B cell (primary cell): ENCODE results near the gene ADPRH. TPM values are rescaled to one million over a fixed set of nuclear protein-coding genes. Genes with fewer than 3 reads are reported as not detected.

Experiments used
- ATAC-seq: fragments of 200-7000 bp; cut with Tn5 transposase; one replicate; pipeline ENCODE4 v1.10.0; 2021; ENCODE audit warnings: low read depth, mild to moderate bottlenecking, moderate number of reproducible peaks, moderate library complexity
- CTCF ChIA-PET: fragments of 350-600 bp; sonication (Branson Sonifier 250); formaldehyde crosslinking; loops from one replicate; lab custom pipeline; 2021; ENCODE audit warnings: antibody characterized with exemption, inconsistent platforms; lab: Charles Lee
- POLR2A ChIA-PET: fragments of 350-600 bp; sonication (Branson Sonifier 250); formaldehyde crosslinking; loops from one replicate; lab custom pipeline; 2021; ENCODE audit warnings: antibody characterized with exemption; lab: Charles Lee
- DNase-seq: peaks from one replicate; pipeline ENCODE4 v3.0.0; 2013
- H2AFZ ChIP-seq: 2 replicates; pipeline ENCODE4 v1.6.1; 2012; ENCODE audit warnings: mild to moderate bottlenecking, low read depth, low read length; ENCODE audit not compliant: insufficient read depth, poor library complexity, severe bottlenecking
- H3K27ac ChIP-seq, 2 donors: 1 replicate in 1 of 2; 2 replicates in 1 of 2; pipeline ENCODE4 v1.5.1; 2012 to 2013; ENCODE audit warnings: low read length in 2 of 2, mild to moderate bottlenecking in 2 of 2, moderate library complexity in 1 of 2
- H3K27me3 ChIP-seq, 4 experiments: fragments of 200-600 bp in 1 of 4; sonication (generic) in 1 of 4; replicated peaks in 1 of 4; 1 replicate in 2 of 4; 2 replicates in 2 of 4; pipeline versions ENCODE4 v1.6.1 to v1.7.0; 2013 to 2016; ENCODE audit warnings: low read length in 3 of 4, mild to moderate bottlenecking in 2 of 4, mixed read lengths in 1 of 4, moderate library complexity in 1 of 4; ENCODE audit not compliant: insufficient read depth in 4 of 4, control insufficient read depth in 3 of 4; ENCODE audit errors: control extremely low read depth in 1 of 4
- H3K36me3 ChIP-seq, 2 experiments: replicated peaks in 1 of 2; 1 replicate in 1 of 2; 2 replicates in 1 of 2; pipeline versions ENCODE4 v1.6.1 to v1.7.1; 2013; ENCODE audit warnings: low read length in 1 of 2; ENCODE audit not compliant: insufficient read depth in 2 of 2, control insufficient read depth in 1 of 2; ENCODE audit errors: control extremely low read depth in 1 of 2, extremely low read depth in 1 of 2
- H3K4me1 ChIP-seq, 2 donors: fragments of 200-600 bp in 1 of 2; sonication (generic) in 1 of 2; 1 replicate in 1 of 2; 2 replicates in 1 of 2; pipeline versions ENCODE4 v1.5.1 to v1.6.1; 2013 to 2017; ENCODE audit warnings: low read length in 2 of 2; ENCODE audit not compliant: control insufficient read depth in 2 of 2, insufficient read depth in 2 of 2
- H3K4me2 ChIP-seq: replicated peaks from 2 replicates; pipeline ENCODE3; 2012; ENCODE audit warnings: mild to moderate bottlenecking, low read depth, low read length; ENCODE audit not compliant: poor library complexity, severe bottlenecking
- H3K4me3 ChIP-seq, 5 experiments: fragments of 200-600 bp in 1 of 5; sonication (generic) in 1 of 5; 1 replicate in 3 of 5; 2 replicates in 2 of 5; pipeline versions ENCODE4 v1.5.1 to v1.7.0; 2011 to 2016; ENCODE audit warnings: low read length in 4 of 5, mild to moderate bottlenecking in 4 of 5, low read depth in 2 of 5, control low read depth in 1 of 5, moderate library complexity in 1 of 5; ENCODE audit not compliant: insufficient read depth in 1 of 5; ENCODE audit errors: control extremely low read depth in 1 of 5, extremely low read depth in 1 of 5
- H3K79me2 ChIP-seq: fragments of 200-600 bp; sonication (generic); one replicate; pipeline ENCODE4 v1.6.0; 2016; ENCODE audit warnings: low read length; ENCODE audit not compliant: control insufficient read depth, insufficient read depth
- H3K9ac ChIP-seq: fragments of 200-600 bp; sonication (generic); 2 replicates; pipeline ENCODE4 v1.6.1; 2017; ENCODE audit warnings: mild to moderate bottlenecking, low read length, moderate library complexity
- H3K9me3 ChIP-seq, 3 donors: one replicate each; pipeline versions ENCODE4 v1.6.1 to v1.7.1; 2013; ENCODE audit warnings: low read length in 2 of 3; ENCODE audit not compliant: control insufficient read depth in 2 of 3, insufficient read depth in 1 of 3; ENCODE audit errors: control extremely low read depth in 1 of 3
- H4K20me1 ChIP-seq: 2 replicates; pipeline ENCODE4 v1.6.0; 2012; ENCODE audit warnings: mild to moderate bottlenecking, low read length; ENCODE audit not compliant: insufficient read depth, control insufficient read depth, poor library complexity, severe bottlenecking
- H3K27ac Mint-ChIP-seq: one replicate; pipeline ENCODE4 v1.8.0; 2021; ENCODE audit warnings: mixed read lengths
- H3K27me3 Mint-ChIP-seq: one replicate; pipeline ENCODE4 v1.8.0; 2021; ENCODE audit warnings: mixed read lengths
- H3K4me1 Mint-ChIP-seq: one replicate; pipeline ENCODE4 v1.8.0; 2021; ENCODE audit warnings: mixed read lengths
- H3K4me3 Mint-ChIP-seq: one replicate; pipeline ENCODE4 v1.8.0; 2021; ENCODE audit warnings: mixed read lengths
- H3K9me3 Mint-ChIP-seq: one replicate; pipeline ENCODE4 v1.8.0; 2022; ENCODE audit warnings: mixed read lengths; ENCODE audit not compliant: insufficient read depth
- CTCF ChIP-seq: fragments of 200-600 bp; IDR thresholded peaks from one replicate; pipeline ENCODE4 v1.8.0; 2022; ENCODE audit warnings: antibody characterized with exemption, mild to moderate bottlenecking
- EZH2 ChIP-seq: IDR thresholded peaks from 2 replicates; pipeline ENCODE4 v1.6.1; 2012; ENCODE audit warnings: borderline replicate concordance, low read depth, mild to moderate bottlenecking, moderate library complexity, low read length; ENCODE audit not compliant: insufficient read depth, poor library complexity, severe bottlenecking
- WGBS: methylation state at CpG from one replicate; pipeline ENCODE4 v1.1.5; 2013; ENCODE audit warnings: missing lambda C conversion rate; ENCODE audit not compliant: insufficient coverage; 5-methylcytosine and 5-hydroxymethylcytosine counted together
- intact Hi-C: fragments of 100-400 bp; cut with micrococcal nuclease; formaldehyde crosslinking; loops from one replicate; pipeline ENCODE4 v1.10.0; 2022
- polyA plus RNA-seq: library from polyadenylated mRNA; depleted of rRNA; stranded (reverse); fragments of >200 nt; gene quantifications from 2 replicates; pipeline ENCODE4 v1.2.3, GENCODE V29; 2012
- total RNA-seq, 2 donors: library from RNA; stranded (reverse); fragments of 120-200 nt in 1 of 2; gene quantifications; 1 replicate in 1 of 2; 2 replicates in 1 of 2; pipeline versions ENCODE4 v1.2.3 to v1.2.4, GENCODE V29; 2013 to 2022

Gene ADPRH
- total and polyA plus RNA-seq, 2 donors (not counting 1 experiment from before 2014, with no cell fraction given), result 10.0 to 24.5 TPM

- no peaks in the 10 kb centered on the region for H3K9me3 Mint-ChIP-seq
- H3K4me1 ChIP-seq, result peaks cover 3 to 8% of the 10 kb centered on the region in 2 donors
- H3K27ac ChIP-seq, result no peak overlapping the region
- peaks cover 18% of the 10 kb centered on the region for H3K4me1 Mint-ChIP-seq
- H3K36me3 ChIP-seq, result no peaks in the 10 kb centered on the region
- H3K79me2 ChIP-seq, result no peaks in the 10 kb centered on the region
- no peak overlapping the region for H3K4me3 Mint-ChIP-seq
- no peak overlapping the region for H3K4me2 ChIP-seq
- ChIA-PET CTCF (interaction anchor here (0.9 kb wide), 1 partner anchor 127 kb away, joined by 3 read pairs; no protein-coding TSS in a partner anchor), POLR2A (no interaction called here)
- no peaks in the 10 kb centered on the region for H3K27me3 Mint-ChIP-seq
- no peak for ATAC-seq
- no peak for DNase-seq
- H3K9me3 ChIP-seq, result no peaks in the 10 kb centered on the region
- H3K4me3 ChIP-seq, result no peak overlapping the region
- 100% methylated on average over 4 of the region's 4 CpGs for WGBS
- H3K27ac Mint-ChIP-seq, result no peak overlapping the region
- no peak overlapping the region for H3K9ac ChIP-seq
- intact Hi-C loops, result no loop called here
- no peak for TF ChIP-seq EZH2
- no peak for TF ChIP-seq CTCF
- no peak overlapping the region for H2AFZ ChIP-seq
- no peaks in the 10 kb centered on the region for H3K27me3 ChIP-seq
- H4K20me1 ChIP-seq, result no peaks in the 10 kb centered on the region
These were observed 10.1 kb upstream of the ADPRH start for GRCh38 chr3:119569156-119569555.

- intact Hi-C loops, result no loop called here
- Mint-ChIP-seq H3K9me3 (no peaks in the 10 kb centered on the region), H3K4me1 (peaks cover 13% of the 10 kb centered on the region), H3K27ac (no peak overlapping the region), H3K4me3 (no peak overlapping the region), H3K27me3 (no peaks in the 10 kb centered on the region)
- Histone ChIP-seq H3K27me3 (no peaks in the 10 kb centered on the region), H3K9ac (no peak overlapping the region), H3K4me2 (no peak overlapping the region), H3K4me3 (no peak overlapping the region), H3K9me3 (no peaks in the 10 kb centered on the region), H4K20me1 (no peaks in the 10 kb centered on the region), H3K79me2 (no peaks in the 10 kb centered on the region), H3K27ac (no peak overlapping the region), H2AFZ (no peak overlapping the region), H3K4me1 (peaks cover 3 to 8% of the 10 kb centered on the region in 2 donors), H3K36me3 (no peaks in the 10 kb centered on the region)
- POLR2A ChIA-PET, result interaction anchor here (0.7 kb wide), 1 partner anchor 19 kb away, joined by 3 read pairs; no protein-coding TSS in a partner anchor
- TF ChIP-seq EZH2 (no peak), CTCF (no peak)
- CTCF ChIA-PET, result no interaction called here
- DNase-seq (no peak), ATAC-seq (peak; percentile 43)
- 41% methylated on average over 3 of the region's 5 CpGs for WGBS
These were observed 9.1 kb upstream of the ADPRH start for GRCh38 chr3:119570229-119570628.
